Measurements from ENCODE around the gene ACTA2. TPM values are rescaled to one million over a fixed set of nuclear protein-coding genes. Genes with fewer than 3 reads are reported as not detected.

ACTA2 gene
- total RNA-seq, 4 donors from 2014 or later: 83.5 to 342 (median 142) TPM

DNA sequence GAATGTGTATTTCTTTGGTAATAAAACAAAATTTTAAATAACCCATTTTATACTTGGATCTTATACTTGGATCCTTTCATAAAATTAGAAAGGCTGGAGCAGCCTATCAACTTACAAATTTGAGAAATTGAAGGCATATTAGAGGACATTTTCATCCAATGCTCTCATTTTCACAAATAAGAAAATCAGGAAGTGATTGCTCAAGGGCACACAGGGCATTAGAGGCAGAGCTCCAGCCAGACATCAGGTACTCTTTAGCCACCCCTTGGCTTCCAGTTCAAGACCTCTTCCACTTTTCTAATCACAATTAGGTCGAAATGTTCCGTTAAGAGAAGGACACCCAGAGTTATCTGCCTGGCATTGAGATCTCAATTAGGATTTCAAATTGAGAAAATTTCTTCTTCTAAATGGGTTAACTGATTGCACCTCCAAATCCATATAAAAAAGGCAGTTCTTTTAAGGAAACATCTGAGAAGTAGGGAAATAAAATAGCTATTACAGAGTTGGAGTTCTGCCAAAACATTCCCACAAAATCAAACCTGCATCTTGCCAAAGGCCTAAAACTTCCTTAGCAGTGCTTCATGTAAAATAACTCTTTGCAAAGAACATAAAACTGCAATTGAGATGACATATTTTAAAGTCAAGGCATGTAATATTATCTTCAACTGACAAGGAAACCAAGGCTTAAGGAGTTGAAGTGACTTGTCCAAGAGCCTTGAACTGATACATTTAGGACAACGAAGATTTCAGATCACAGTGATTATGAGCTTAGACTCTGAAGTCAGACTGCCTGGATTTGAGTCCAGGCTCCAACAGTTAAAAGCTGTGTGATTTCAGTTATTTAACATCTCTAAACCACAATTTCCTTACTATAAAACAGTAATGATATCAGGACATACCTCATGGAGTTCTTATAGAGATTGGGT lies 2.4 kb downstream of the ACTA2 start:
- H3K4me3 ChIP-seq: peak overlapping the region in 2 of 4 donors; percentile 0 to 31
- H3K27me3 ChIP-seq: no peaks in the 10 kb centered on the region
- no peaks in the 10 kb centered on the region for H3K9me3 ChIP-seq
- H3K4me1 ChIP-seq: no peaks in the 10 kb centered on the region
- DNase-seq: no peak
- no peaks in the 10 kb centered on the region for H3K36me3 ChIP-seq
- no peak for TF ChIP-seq POLR2A (IDR thresholded peaks at IDR 0.05)
- TF ChIP-seq, protein P1, sequence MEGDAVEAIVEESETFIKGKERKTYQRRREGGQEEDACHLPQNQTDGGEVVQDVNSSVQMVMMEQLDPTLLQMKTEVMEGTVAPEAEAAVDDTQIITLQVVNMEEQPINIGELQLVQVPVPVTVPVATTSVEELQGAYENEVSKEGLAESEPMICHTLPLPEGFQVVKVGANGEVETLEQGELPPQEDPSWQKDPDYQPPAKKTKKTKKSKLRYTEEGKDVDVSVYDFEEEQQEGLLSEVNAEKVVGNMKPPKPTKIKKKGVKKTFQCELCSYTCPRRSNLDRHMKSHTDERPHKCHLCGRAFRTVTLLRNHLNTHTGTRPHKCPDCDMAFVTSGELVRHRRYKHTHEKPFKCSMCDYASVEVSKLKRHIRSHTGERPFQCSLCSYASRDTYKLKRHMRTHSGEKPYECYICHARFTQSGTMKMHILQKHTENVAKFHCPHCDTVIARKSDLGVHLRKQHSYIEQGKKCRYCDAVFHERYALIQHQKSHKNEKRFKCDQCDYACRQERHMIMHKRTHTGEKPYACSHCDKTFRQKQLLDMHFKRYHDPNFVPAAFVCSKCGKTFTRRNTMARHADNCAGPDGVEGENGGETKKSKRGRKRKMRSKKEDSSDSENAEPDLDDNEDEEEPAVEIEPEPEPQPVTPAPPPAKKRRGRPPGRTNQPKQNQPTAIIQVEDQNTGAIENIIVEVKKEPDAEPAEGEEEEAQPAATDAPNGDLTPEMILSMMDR (IDR thresholded peaks at IDR 0.05): no peak
- peak overlapping the region; percentile 42 to 71 (median 55) for H3K27ac ChIP-seq

DNA sequence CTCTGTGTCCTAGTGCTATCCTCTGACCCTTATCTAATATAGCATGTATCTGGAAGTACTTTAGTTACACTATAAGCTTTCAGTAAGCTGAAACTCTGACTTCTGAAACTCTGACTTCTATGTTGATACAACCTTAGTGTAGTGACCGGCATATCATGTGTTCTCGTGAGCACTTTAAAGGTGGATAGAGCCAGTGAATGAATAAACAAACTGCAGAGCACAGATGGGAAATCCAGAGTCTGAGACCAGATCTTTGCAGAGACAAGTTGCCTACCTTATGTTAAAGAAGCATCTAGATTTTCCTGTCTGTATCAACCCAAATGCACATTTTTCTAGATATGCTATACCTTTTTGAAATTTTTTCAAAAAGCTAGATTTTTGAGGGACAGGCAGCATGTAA lies 3.5 kb downstream of the ACTA2 start:
- no peaks in the 10 kb centered on the region for H3K36me3 ChIP-seq
- no peaks in the 10 kb centered on the region for H3K9me3 ChIP-seq
- H3K27me3 ChIP-seq: no peaks in the 10 kb centered on the region
- no peak for DNase-seq
- TF ChIP-seq POLR2A (IDR thresholded peaks at IDR 0.05): no peak
- TF ChIP-seq, protein P1 (IDR thresholded peaks at IDR 0.05): no peak
- H3K4me3 ChIP-seq: peak overlapping the region in 1 of 4 donors; percentile 21
- H3K27ac ChIP-seq: peak overlapping the region in 1 of 4 donors; percentile 17
- H3K4me1 ChIP-seq: no peaks in the 10 kb centered on the region

DNA sequence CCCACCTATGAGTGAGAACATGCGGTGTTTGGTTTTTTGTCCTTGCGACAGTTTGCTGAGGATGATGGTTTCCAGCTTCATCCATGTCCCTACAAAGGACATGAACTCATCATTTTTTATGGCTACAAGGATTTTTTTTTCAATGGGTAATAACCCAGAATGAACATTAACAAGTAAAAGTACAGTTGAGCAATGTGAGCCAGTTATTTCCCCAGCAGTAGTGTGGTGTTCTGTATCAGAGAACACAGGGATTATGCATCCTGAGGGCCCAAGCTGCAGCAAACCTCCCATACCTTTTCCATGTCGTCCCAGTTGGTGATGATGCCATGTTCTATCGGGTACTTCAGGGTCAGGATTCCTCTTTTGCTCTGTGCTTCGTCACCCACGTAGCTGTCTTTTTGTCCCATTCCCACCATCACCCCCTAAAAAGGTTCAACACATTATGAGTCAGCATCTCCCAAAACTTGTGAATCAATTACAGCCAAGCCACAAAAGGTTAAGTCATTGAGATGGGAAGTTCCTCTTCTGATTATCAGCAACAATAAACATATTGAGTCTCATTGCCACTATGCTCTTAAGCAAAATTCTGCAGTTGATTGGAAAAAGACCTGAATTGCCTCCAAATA lies 5.5 kb downstream of the ACTA2 start:
- Histone ChIP-seq H3K9me3 (no peaks in the 10 kb centered on the region), H3K4me3 (peak overlapping the region in 1 of 4 donors; percentile 8), H3K27ac (no peak overlapping the region), H3K4me1 (no peaks in the 10 kb centered on the region), H3K36me3 (peaks cover 0 to 5% (median 0%) of the 10 kb centered on the region in 3 donors), H3K27me3 (no peaks in the 10 kb centered on the region)
- DNase-seq: no peak
- TF ChIP-seq POLR2A (IDR thresholded peaks at IDR 0.05): no peak
- TF ChIP-seq, protein P1 (IDR thresholded peaks at IDR 0.05): no peak

DNA sequence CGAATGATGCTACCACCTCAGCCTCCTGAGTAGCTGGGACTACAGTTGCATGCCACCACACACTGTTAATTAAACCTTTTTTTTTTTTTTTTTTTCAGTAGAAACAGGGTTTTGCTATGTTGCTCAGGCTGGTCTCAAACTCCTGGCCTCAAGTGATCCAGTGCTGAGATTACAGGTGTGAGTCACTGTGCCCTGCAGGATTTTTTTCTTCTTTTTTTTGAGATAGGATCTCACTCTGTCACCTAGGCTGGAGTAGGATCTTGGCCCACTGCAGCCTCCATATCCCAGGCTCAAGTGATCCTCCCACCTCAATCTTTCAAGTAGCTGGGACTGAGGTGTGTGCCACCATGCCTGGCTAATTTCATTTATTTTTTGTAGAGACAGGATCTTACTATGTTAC lies 6.4 kb downstream of the ACTA2 start:
- peaks cover 0 to 5% (median 0%) of the 10 kb centered on the region in 3 donors for H3K36me3 ChIP-seq
- no peaks in the 10 kb centered on the region for H3K9me3 ChIP-seq
- no peak overlapping the region for H3K4me3 ChIP-seq
- no peak overlapping the region for H3K27ac ChIP-seq
- DNase-seq: no peak
- TF ChIP-seq POLR2A (IDR thresholded peaks at IDR 0.05): no peak
- TF ChIP-seq, protein P1 (IDR thresholded peaks at IDR 0.05): no peak
- H3K27me3 ChIP-seq: no peaks in the 10 kb centered on the region
- H3K4me1 ChIP-seq: no peaks in the 10 kb centered on the region

DNA sequence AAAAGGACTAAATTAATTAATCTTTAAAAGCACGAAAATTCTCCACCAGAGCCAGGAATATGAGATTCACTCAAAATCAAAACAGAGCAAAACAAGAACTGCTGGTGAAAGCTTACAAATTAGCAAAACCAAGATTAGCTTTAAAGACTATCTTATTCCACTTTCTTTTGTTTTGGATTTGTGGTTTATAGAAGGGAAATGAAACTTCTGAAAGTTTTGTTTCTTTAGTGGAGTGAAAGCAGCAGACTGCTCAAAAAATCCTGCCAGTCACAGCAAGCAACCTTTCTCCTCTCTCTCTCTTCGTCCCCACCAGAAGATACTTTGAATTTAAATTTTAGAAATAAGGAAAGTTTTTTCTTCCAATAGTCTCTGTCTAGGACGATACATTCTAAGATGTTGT lies 7.8 kb downstream of the ACTA2 start:
- no peaks in the 10 kb centered on the region for H3K27me3 ChIP-seq
- TF ChIP-seq, protein P1 (IDR thresholded peaks at IDR 0.05): no peak
- TF ChIP-seq POLR2A (IDR thresholded peaks at IDR 0.05): no peak
- H3K4me3 ChIP-seq: no peak overlapping the region
- H3K36me3 ChIP-seq: peaks cover 0 to 6% (median 0%) of the 10 kb centered on the region in 3 donors
- no peaks in the 10 kb centered on the region for H3K4me1 ChIP-seq
- no peaks in the 10 kb centered on the region for H3K9me3 ChIP-seq
- no peak for DNase-seq
- no peak overlapping the region for H3K27ac ChIP-seq

Data from Peyer's patch (tissue), 4 donors.